ENCODE results near the gene MTARC1.

GRCh38 chr1:220809187-220809550 lies 22.5 kb downstream of the MTARC1 start:
- no peak for TF ChIP-seq POLR2AphosphoS5 (IDR thresholded peaks at IDR 0.05)
- no peak for TF ChIP-seq POLR2A (IDR thresholded peaks at IDR 0.05)
